Ectodermal cell (in vitro differentiated cells): Measurements from ENCODE around the gene MXD1.

ENCODE experiments used
- H3K27ac ChIP-seq: 2 replicates; pipeline ENCODE4 v1.7.0; 2013; ENCODE audit warnings: mild to moderate bottlenecking, low read depth, low read length; ENCODE audit not compliant: insufficient read depth, poor library complexity, severe bottlenecking
- H3K27me3 ChIP-seq: 2 replicates; pipeline ENCODE4 v1.7.0; 2013; ENCODE audit warnings: mild to moderate bottlenecking, low read length; ENCODE audit not compliant: insufficient read depth, control insufficient read depth, poor library complexity, severe bottlenecking
- H3K36me3 ChIP-seq: one replicate; pipeline ENCODE4 v1.7.0; 2013; ENCODE audit warnings: low read length; ENCODE audit not compliant: control insufficient read depth, insufficient read depth
- H3K4me1 ChIP-seq: one replicate; pipeline ENCODE4 v1.7.0; 2013; ENCODE audit warnings: low read length; ENCODE audit not compliant: control insufficient read depth, insufficient read depth
- H3K4me3 ChIP-seq: 2 replicates; pipeline ENCODE4 v1.7.0; 2013; ENCODE audit warnings: low read depth, low read length, control low read depth; ENCODE audit not compliant: insufficient read depth
- H3K9me3 ChIP-seq: 2 replicates; pipeline ENCODE4 v1.7.0; 2013; ENCODE audit warnings: mild to moderate bottlenecking, low read length, moderate library complexity; ENCODE audit not compliant: control insufficient read depth
- WGBS, 2 experiments: methylation state at CpG; one replicate each; pipeline ENCODE4 v1.1.7; 2013; ENCODE audit warnings: missing lambda C conversion rate in 2 of 2; 5-methylcytosine and 5-hydroxymethylcytosine counted together

The MXD1 gene

GRCh38 chr2:69933254-69933828 is 18.4 kb downstream of the MXD1 start:
- peaks cover 8% of the 10 kb centered on the region for H3K36me3 ChIP-seq
- H3K4me3 ChIP-seq = no peak overlapping the region
- no peak overlapping the region for H3K27ac ChIP-seq
- no peaks in the 10 kb centered on the region for H3K4me1 ChIP-seq
- no peaks in the 10 kb centered on the region for H3K9me3 ChIP-seq
- no peaks in the 10 kb centered on the region for H3K27me3 ChIP-seq

GRCh38 chr2:69933839-69934613 is 19.1 kb downstream of the MXD1 start:
- H3K4me1 ChIP-seq = no peaks in the 10 kb centered on the region
- no peaks in the 10 kb centered on the region for H3K27me3 ChIP-seq
- no peak overlapping the region for H3K27ac ChIP-seq
- H3K9me3 ChIP-seq = no peaks in the 10 kb centered on the region
- H3K36me3 ChIP-seq = peaks cover 8% of the 10 kb centered on the region
- WGBS, 2 experiments = 84% methylated on average over 4 of the region's 4 CpGs
- H3K4me3 ChIP-seq = no peak overlapping the region

GRCh38 chr2:69934614-69934908 is 19.7 kb downstream of the MXD1 start:
- 94 to 100% methylated on average over 1 of the region's 1 CpG for WGBS, 2 experiments
- peaks cover 2% of the 10 kb centered on the region for H3K4me1 ChIP-seq
- peaks cover 8% of the 10 kb centered on the region for H3K36me3 ChIP-seq
- H3K27me3 ChIP-seq = no peaks in the 10 kb centered on the region
- H3K9me3 ChIP-seq = no peaks in the 10 kb centered on the region
- no peak overlapping the region for H3K27ac ChIP-seq
- no peak overlapping the region for H3K4me3 ChIP-seq

GRCh38 chr2:69935011-69935410 is 20.1 kb downstream of the MXD1 start:
- no peak overlapping the region for H3K27ac ChIP-seq
- 94 to 97% methylated on average over 5 of the region's 5 CpGs for WGBS, 2 experiments
- H3K27me3 ChIP-seq = no peaks in the 10 kb centered on the region
- H3K36me3 ChIP-seq = peaks cover 8% of the 10 kb centered on the region
- peaks cover 6% of the 10 kb centered on the region for H3K4me1 ChIP-seq
- H3K4me3 ChIP-seq = no peak overlapping the region
- no peaks in the 10 kb centered on the region for H3K9me3 ChIP-seq

DNA sequence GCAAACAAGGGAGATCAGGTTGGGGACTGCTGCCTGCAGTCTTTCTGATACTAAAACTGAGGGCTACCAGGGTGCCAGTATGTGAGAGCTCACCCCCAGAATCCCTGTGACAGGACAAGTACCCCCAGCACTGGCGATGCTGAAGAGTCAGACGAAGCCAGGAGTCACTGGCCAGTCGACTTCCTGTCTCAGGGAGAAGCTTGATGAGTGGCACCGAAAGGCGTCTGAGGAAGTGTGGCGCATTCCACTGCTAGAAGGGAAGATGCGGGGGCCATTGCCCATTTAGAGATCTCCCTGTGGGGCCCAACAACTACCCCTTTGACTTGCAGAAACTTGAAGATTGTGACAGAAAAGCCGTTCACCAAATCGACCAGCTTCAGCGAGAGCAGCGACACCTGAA is 22.0 kb downstream of the MXD1 start:
- 78% methylated on average over 11 of the region's 11 CpGs for WGBS, 2 experiments
- Histone ChIP-seq H3K27ac (no peak overlapping the region), H3K36me3 (peaks cover 8% of the 10 kb centered on the region)

DNA sequence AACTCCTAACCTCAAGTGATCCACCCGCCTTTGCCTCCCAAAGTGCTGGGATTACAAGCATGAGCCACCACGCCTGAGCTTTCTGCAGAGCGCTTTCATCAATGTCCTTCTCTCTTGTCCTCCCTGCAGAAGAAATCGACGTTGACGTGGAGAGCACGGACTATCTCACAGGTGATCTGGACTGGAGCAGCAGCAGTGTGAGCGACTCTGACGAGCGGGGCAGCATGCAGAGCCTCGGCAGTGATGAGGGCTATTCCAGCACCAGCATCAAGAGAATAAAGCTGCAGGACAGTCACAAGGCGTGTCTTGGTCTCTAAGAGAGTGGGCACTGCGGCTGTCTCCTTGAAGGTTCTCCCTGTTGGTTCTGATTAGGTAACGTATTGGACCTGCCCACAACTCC is 23.1 kb downstream of the MXD1 start:
- Histone ChIP-seq H3K4me3 (no peak overlapping the region), H3K27ac (no peak overlapping the region), H3K4me1 (peaks cover 20% of the 10 kb centered on the region), H3K9me3 (no peaks in the 10 kb centered on the region), H3K27me3 (no peaks in the 10 kb centered on the region), H3K36me3 (peaks cover 8% of the 10 kb centered on the region)
- 93 to 95% methylated on average over 14 of the region's 14 CpGs for WGBS, 2 experiments

More for the DNA sequence above, 22.0 kb downstream of the MXD1 start:
- H3K4me1 ChIP-seq = peaks cover 19% of the 10 kb centered on the region
- H3K4me3 ChIP-seq = no peak overlapping the region
- H3K27me3 ChIP-seq = no peaks in the 10 kb centered on the region
- no peaks in the 10 kb centered on the region for H3K9me3 ChIP-seq

GRCh38 chr2:69939722-69940121 is 24.8 kb downstream of the MXD1 start:
- H3K27me3 ChIP-seq = no peaks in the 10 kb centered on the region
- peak overlapping the region; percentile 16 for H3K27ac ChIP-seq
- H3K9me3 ChIP-seq = no peaks in the 10 kb centered on the region
- H3K4me3 ChIP-seq = no peak overlapping the region
- 73 to 83% methylated on average over 13 to 14 of the region's 14 CpGs for WGBS, 2 experiments
- H3K4me1 ChIP-seq = peaks cover 25% of the 10 kb centered on the region
- H3K36me3 ChIP-seq = peaks cover 8% of the 10 kb centered on the region

DNA sequence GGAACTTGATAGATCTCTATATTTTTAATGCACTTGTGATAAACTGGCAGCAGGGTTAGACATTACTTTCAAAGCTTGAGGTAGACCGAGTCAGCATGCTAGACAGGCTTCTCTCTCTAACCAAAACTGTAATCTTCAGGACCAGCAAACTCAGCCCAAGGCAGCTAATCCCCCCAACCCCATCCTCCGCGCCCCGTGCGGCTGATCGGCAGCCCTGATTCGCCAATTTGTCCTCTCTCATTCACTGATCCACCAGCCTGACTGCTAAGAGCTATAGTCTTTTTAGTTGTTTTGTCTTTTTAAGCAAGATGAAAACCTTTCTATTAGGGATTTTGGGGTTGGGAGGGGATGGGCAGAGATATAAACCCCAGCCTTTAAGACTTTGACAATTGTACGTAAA is 25.8 kb downstream of the MXD1 start:
- WGBS, 2 experiments = 75 to 80% methylated on average over 6 to 8 of the region's 8 CpGs
- peaks cover 3% of the 10 kb centered on the region for H3K36me3 ChIP-seq
- H3K27me3 ChIP-seq = no peaks in the 10 kb centered on the region
- H3K4me1 ChIP-seq = peaks cover 25% of the 10 kb centered on the region
- no peaks in the 10 kb centered on the region for H3K9me3 ChIP-seq
- no peak overlapping the region for H3K27ac ChIP-seq
- H3K4me3 ChIP-seq = no peak overlapping the region

DNA sequence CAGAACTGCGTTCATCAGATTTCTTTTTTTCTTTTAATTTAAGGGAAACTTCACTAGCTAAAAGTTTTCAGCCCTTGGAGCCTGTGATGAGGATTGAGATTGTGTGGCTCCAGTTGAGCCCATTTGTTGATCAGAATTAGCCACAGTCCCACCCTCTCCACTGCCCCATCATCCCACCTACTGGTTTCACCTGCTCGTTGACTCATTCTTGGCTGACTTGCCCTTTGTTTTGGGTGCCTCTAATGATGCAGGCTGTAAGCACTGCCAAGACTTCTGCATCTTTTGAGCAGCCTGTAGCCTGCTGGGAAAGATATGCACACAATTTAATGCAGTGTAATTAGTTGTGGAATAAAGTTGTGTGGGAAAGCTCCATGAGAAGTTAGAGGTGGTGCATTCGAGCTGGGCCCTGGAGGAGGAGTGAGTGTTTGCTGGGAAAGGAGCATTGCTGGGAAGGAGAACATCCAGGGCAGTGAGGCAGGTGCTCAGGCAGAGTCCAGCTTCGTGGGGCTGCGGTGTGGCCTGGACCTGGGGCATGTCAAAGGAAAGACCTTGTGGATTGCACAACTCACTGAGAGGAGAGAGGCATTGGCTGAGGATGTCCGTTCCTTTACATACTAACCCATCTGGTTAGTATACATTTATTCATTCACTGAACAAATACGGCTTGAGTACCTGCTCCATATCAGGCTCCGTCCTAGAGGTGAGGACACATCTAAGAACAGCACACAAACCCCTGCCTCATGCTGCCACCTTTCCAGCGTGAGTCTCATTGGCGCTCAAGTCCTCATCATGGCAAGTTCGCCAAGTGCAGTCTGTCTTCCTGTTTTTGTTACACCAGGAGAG is 28.3 kb downstream of the MXD1 start:
- Histone ChIP-seq H3K4me3 (no peak overlapping the region), H3K27me3 (no peaks in the 10 kb centered on the region), H3K9me3 (no peaks in the 10 kb centered on the region), H3K4me1 (peaks cover 25% of the 10 kb centered on the region), H3K36me3 (no peaks in the 10 kb centered on the region), H3K27ac (no peak overlapping the region)
- 90 to 93% methylated on average over 10 to 11 of the region's 11 CpGs for WGBS, 2 experiments

- no peaks in the 10 kb centered on the region for H3K27me3 ChIP-seq
- no peak overlapping the region for H3K4me3 ChIP-seq
- no peaks in the 10 kb centered on the region for H3K36me3 ChIP-seq
- WGBS, 2 experiments = 82 to 86% methylated on average over 9 of the region's 9 CpGs
- no peak overlapping the region for H3K27ac ChIP-seq
- no peaks in the 10 kb centered on the region for H3K9me3 ChIP-seq
- peaks cover 25% of the 10 kb centered on the region for H3K4me1 ChIP-seq
Observed at GRCh38 chr2:69943843-69944525, 29.1 kb downstream of the MXD1 start.
